ENCODE measurements around the gene ADAT2.

ADAT2 gene

GRCh38 chr6:143441010-143441409, 9.5 kb downstream of the ADAT2 start:
- no peak for DNase-seq

- no peak for DNase-seq
These were observed 17.9 kb downstream of the ADAT2 start for GRCh38 chr6:143432588-143432987.

- DNase-seq, result no peak
These were observed 19.3 kb downstream of the ADAT2 start for GRCh38 chr6:143431226-143431625.

- DNase-seq, result no peak
These were observed 20.5 kb downstream of the ADAT2 start for GRCh38 chr6:143429970-143430369.

- peak; percentile 78 for DNase-seq
These were observed 23.2 kb downstream of the ADAT2 start for GRCh38 chr6:143427109-143427817.

- DNase-seq, result no peak
These were observed 24.5 kb downstream of the ADAT2 start for GRCh38 chr6:143426026-143426425.

GRCh38 chr6:143419526-143419925, 31.0 kb downstream of the ADAT2 start:
- DNase-seq, result peak; percentile 7

GRCh38 chr6:143414769-143415168, 35.7 kb downstream of the ADAT2 start:
- DNase-seq, result peak; percentile 5

- no peak for DNase-seq
These were observed 39.6 kb downstream of the ADAT2 start for GRCh38 chr6:143410859-143411270.

GRCh38 chr6:143408787-143409162, 41.7 kb downstream of the ADAT2 start:
- DNase-seq, result no peak

GRCh38 chr6:143408151-143408786, 42.2 kb downstream of the ADAT2 start:
- DNase-seq, result no peak

GRCh38 chr6:143406673-143407072, 43.8 kb downstream of the ADAT2 start:
- DNase-seq, result no peak

- no peak for DNase-seq
These were observed 44.9 kb downstream of the ADAT2 start for GRCh38 chr6:143405373-143406154.

GRCh38 chr6:143402721-143403336, 47.7 kb downstream of the ADAT2 start:
- no peak for DNase-seq

GRCh38 chr6:143401636-143402370, 48.7 kb downstream of the ADAT2 start:
- no peak for DNase-seq

- DNase-seq, result no peak
These were observed 49.4 kb downstream of the ADAT2 start for GRCh38 chr6:143401068-143401446.

GRCh38 chr6:143400258-143401067, 50.0 kb downstream of the ADAT2 start:
- DNase-seq, result peak; percentile 47

- DNase-seq, result no peak
These were observed 50.7 kb downstream of the ADAT2 start for GRCh38 chr6:143399775-143400174.

GRCh38 chr6:143399176-143399575, 51.3 kb downstream of the ADAT2 start:
- DNase-seq, result no peak

GRCh38 chr6:143397227-143398222, 53.0 kb downstream of the ADAT2 start:
- DNase-seq, result no peak
